ENCODE results near the gene CHAF1B. TPM values are rescaled to one million over a fixed set of nuclear protein-coding genes. Genes with fewer than 3 reads are reported as not detected.

The CHAF1B gene
- polyA plus RNA-seq, 1 of the 3 experiments (the other 2 are of a cell fraction) = 6.8 TPM

GRCh38 chr21:36446301-36446700 is 61.1 kb downstream of the CHAF1B start:
- no peaks in the 10 kb centered on the region for H4K20me1 ChIP-seq (ENCODE audit: insufficient read depth)
- H3K36me3 ChIP-seq (replicated peaks in 1 of 2; ENCODE audit: control insufficient read depth in 1 of 2, insufficient read depth in 2 of 2, low read length in 1 of 2) = peaks cover 0 to 5% of the 10 kb centered on the region in 2 experiments
- H3K79me2 ChIP-seq (ENCODE audit: insufficient read depth) = no peaks in the 10 kb centered on the region
- 73% methylated on average over 10 of the region's 10 CpGs for WGBS (ENCODE audit: low lambda C conversion rate)
- no peak for TF ChIP-seq GATA2 (CRISPR knock-in tag; IDR thresholded peaks at IDR 0.05)
- no peak for TF ChIP-seq RXRA (IDR thresholded peaks at IDR 0.05; ENCODE audit: borderline replicate concordance, low read depth)
- no peak for TF ChIP-seq MXI1 (IDR thresholded peaks at IDR 0.05; ENCODE audit: low read depth, low read length)
- no peak for TF ChIP-seq ELF1 (IDR thresholded peaks at IDR 0.05)
- no peak for TF ChIP-seq TCF12 (IDR thresholded peaks at IDR 0.05)
- no peak for TF ChIP-seq IRF3 (IDR thresholded peaks at IDR 0.05; ENCODE audit: low read depth, low read length)
- no peak for TF ChIP-seq FOXM1 (IDR thresholded peaks at IDR 0.05; ENCODE audit: low read depth)
- TF ChIP-seq RAD21 (IDR thresholded peaks at IDR 0.05; ENCODE audit: low read length) = no peak
- TF ChIP-seq USF2 (IDR thresholded peaks at IDR 0.05; ENCODE audit: borderline replicate concordance, low read depth, low read length) = no peak
- no peak for TF ChIP-seq POLR2AphosphoS5 (IDR thresholded peaks at IDR 0.05; ENCODE audit: low read depth, low read length)
- no peak for TF ChIP-seq CHD2 (IDR thresholded peaks at IDR 0.05; ENCODE audit: low read length, partially characterized antibody)
- no peak for TF ChIP-seq RFX5 (IDR thresholded peaks at IDR 0.05; ENCODE audit: low read length)
- TF ChIP-seq EZH2phosphoT487 (IDR thresholded peaks at IDR 0.05; ENCODE audit: borderline replicate concordance, low read depth) = no peak
- no peak for TF ChIP-seq USF1 (IDR thresholded peaks at IDR 0.05; ENCODE audit: borderline replicate concordance, low read depth)
- TF ChIP-seq RCOR1 (IDR thresholded peaks at IDR 0.05; ENCODE audit: low read length) = no peak
- no peak for TF ChIP-seq GABPA (IDR thresholded peaks at IDR 0.05; ENCODE audit: low read depth)
- TF ChIP-seq MEF2A (IDR thresholded peaks at IDR 0.05; ENCODE audit: borderline replicate concordance, low read depth) = no peak
- TF ChIP-seq SMC3 (IDR thresholded peaks at IDR 0.05; ENCODE audit: low read depth, low read length) = no peak
- TF ChIP-seq EP300 (IDR thresholded peaks at IDR 0.05; ENCODE audit: borderline replicate concordance in 1 of 2, low read depth in 1 of 2, low read length in 1 of 2) = no peak
- no peak for TF ChIP-seq YY1 (IDR thresholded peaks at IDR 0.05; ENCODE audit: low read depth)
- no peak for DNase-seq
- H3K4me2 ChIP-seq = no peak overlapping the region
- no peaks in the 10 kb centered on the region for H3K27me3 ChIP-seq (ENCODE audit: insufficient read depth)
- H2AFZ ChIP-seq (ENCODE audit: low read depth) = 0 out of 2 replicates have a peak overlapping the region, but pooled peaks have one; percentile 16
- no peaks in the 10 kb centered on the region for H3K9me3 ChIP-seq
- CTCF ChIA-PET = interaction anchor here (0.6 kb wide), 2 partner anchors 58 to 119 kb away, joined by 3 read pairs; no protein-coding TSS in a partner anchor
- no peaks in the 10 kb centered on the region for H3F3A ChIP-seq (replicated peaks; ENCODE audit: insufficient read depth)
- no peak overlapping the region for H3K4me3 ChIP-seq (ENCODE audit: low read depth in 2 of 2, low read length in 1 of 2)
- POLR2A ChIA-PET = no interaction called here
- no peaks in the 10 kb centered on the region for H3K9me2 ChIP-seq
- no peak overlapping the region for H3K9ac ChIP-seq
- H3K4me1 ChIP-seq (ENCODE audit: control insufficient read depth in 1 of 2, insufficient read depth in 2 of 2, low read depth in 1 of 2, low read length in 1 of 2) = no peaks in the 10 kb centered on the region
- no peak overlapping the region for H3K27ac ChIP-seq (ENCODE audit: low read depth in 2 of 2, low read length in 1 of 2)

Measured in SK-N-SH (cell line).